ENCODE data around the gene USP30.
"Not testable (repeated sequence)": the region's sequence is repeated elsewhere in the genome, so short reads cannot be mapped to it uniquely, and the experiment has no call there.

The USP30 gene

DNA sequence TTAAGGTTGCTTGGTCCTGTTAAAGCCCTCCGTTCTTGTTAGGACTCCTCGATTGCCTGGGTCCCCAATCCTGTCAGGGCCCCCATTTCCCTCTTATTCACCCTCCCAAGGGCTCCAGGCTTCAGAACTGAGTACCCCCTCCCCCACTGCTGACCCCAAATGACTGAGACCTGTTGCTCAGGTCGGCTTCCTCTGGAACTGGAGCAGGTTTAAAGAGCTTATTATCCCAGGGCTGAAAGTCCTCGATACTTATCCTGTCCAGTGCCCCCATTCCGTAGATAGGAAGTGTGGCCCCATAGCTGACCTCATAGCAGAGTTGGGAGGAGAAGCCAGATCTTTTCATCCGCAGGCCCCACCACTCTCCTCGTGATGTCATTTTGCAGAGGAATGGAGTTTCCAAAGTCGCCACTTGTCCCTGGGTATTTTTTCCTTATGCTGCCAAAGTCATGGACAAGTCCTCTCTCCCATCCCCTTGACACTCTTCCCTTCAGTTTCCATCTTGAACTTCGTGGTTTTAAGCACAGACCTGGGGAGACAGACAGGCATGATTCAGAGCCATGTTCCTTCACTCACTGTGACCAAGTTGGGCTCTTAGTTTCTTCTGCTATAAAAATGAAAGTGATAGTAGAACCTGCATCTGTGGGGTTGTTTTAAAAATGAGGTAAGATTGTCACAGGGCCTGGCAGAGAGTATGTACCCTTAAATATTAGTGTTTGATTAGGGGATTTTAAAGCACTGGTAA is 1.2 kb downstream of the USP30 start:
- DNase-seq: no peak

DNA sequence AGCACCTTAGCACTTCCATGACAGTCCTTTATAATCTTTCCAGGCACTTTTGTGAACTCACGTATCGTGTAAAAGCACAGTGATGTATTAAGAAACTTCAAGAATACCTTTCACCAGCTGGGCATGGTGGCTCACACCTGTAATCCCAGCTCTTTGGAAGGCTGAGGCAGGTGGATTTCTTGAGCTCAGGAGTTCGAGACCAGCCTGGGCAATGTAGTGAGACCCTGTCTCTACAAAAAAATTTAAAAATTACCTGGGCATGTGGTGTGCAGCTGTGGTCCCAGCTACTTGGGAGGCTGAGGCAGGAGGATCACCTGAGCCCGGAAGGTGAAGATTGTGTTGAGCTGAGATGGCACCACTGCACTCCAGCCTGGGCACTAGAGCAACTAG is 1.7 kb downstream of the USP30 start:
- not testable (repeated sequence) for DNase-seq

DNA sequence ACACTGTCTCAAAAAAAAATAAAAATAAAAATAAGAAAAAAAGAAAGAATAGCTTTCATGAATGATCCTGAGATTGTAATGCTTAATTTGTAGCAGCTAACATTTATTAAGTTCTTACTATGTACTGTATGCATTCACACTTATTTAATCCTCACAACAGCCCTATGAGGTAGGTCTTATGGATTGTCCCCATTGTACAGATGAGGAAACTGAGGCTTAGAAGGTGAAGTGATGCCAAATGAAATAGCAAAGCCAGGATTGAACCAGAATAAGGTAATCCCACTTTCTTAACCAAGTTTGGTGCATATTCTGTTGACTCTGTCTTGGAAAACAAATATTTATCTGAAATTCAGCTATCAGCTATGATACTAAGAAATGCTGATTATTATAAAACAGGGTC is 2.1 kb downstream of the USP30 start:
- no peak for DNase-seq

DNA sequence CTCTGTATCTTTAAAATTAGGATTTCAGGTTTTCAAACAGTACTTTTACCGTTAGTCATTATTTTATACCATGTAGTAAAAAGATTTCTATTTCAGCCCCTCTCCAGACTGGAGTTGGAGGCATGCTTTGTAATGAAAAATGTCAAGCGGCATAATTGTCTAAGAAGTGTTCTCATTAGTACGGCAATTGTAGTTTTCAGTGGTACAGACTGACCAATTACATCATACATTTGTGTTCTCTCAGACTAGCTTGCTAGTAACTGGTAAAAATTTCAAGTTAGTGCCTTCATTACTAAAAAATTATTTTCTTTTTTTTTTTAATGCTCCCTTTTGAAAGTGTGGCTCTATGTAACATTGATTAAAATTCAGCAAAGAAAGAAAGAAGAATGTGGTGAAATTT is 4.5 kb downstream of the USP30 start:
- no peak for DNase-seq

DNA sequence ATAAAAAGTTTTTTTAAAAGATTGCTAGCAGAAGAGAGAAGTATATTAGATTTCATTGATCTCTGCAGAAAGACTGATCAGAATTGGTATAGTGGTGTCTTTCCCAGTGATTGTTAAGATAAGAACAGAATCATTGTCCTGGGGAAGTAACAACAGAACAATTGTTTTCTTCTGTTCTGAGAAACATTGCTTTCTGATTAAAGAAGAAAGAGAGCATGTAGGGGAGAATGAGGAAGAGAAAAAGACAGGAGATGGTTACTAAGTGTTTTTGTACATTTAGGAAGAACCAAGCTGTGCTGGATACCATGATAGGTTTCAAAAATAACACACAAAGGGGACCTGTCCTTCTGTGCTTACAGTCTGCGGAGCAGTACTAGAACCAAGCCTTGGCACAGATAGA is 5.0 kb downstream of the USP30 start:
- DNase-seq: no peak

DNA sequence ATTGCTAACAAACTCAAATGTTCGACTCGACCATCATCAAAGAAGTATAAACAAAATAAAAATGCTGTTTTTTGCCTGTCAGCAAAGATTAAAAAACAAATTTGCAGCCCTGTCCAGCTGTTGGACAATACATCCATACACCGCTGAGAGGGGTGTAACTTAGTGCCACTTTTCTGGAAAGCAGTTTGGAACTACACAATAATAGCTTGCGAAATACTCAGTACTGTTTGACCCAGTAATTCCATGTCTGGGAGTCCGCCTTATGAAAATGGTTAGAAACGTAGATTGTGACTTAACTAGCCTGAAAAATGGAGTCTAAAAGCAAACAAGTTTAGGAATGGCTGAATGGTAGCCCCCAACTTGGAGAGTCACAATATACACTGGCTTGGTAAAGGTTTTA is 6.4 kb downstream of the USP30 start:
- no peak for DNase-seq

DNA sequence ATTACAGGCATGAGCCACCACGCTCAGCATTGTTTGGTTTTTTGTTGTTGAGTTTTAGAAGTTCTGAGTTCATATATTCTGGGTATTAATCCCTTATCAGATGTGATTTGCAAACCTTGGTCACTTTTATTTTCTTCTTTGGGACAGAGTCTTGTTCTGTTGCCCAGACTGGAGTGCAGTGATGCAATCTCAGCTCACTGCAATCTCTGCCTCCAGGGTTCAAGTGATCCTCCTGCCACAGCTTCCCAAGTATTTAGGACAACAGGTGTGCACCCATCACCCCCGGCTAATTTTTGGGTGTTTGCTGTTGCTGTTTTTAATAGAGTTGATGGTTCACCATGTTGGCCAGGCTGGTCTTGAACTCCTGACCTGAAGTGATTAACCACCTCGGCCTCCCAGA is 11.8 kb downstream of the USP30 start:
- DNase-seq: no peak

DNA sequence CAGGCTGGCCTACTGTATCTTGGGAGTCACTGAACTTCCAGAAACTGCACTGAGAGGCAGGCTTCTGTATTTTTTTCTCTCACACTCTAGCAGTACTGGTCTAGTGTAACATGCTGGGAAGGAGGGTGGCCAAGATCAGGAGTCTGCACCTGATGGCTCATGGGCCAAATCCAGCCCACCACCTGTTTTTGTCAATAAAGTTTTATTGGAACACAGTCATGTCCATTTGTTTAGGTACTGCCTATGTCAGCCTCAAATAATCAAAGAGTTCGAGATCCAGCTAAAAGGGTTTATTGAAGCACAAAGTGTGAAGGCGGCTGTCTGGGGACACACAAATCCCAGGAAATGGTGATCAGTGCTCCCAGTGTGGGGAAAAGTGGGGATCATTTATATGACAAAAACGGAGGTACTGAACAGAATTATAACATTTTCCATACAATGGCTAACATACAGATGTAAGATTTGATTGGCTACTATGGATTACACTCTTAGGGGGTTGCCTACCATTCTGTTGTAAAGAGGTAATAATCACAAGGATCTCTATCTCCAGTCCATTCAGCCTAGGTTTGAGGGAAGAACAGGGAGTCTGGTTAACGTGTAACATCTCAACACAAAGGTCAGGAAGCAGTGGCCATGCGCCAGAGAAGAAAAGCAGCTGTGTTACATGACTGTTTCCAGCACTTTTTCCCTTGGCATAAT is 12.9 kb downstream of the USP30 start:
- DNase-seq: no peak

DNA sequence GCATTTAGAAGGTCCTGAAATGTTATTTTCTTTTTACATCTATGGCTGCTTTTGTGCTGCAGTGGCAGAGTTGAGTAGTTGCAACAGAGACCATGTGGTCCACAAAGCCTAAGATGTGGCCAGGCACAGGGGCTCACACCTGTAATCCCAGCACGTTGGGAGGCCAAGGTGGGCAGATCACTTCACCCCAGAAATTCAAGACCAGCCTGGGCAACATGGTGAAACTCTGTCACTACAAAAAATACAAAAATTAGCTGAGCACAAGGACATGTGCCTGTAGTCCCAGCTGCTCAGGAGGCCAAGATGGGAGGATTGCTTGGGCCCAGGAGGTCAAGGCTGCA is 13.4 kb downstream of the USP30 start:
- DNase-seq: no peak

DNA sequence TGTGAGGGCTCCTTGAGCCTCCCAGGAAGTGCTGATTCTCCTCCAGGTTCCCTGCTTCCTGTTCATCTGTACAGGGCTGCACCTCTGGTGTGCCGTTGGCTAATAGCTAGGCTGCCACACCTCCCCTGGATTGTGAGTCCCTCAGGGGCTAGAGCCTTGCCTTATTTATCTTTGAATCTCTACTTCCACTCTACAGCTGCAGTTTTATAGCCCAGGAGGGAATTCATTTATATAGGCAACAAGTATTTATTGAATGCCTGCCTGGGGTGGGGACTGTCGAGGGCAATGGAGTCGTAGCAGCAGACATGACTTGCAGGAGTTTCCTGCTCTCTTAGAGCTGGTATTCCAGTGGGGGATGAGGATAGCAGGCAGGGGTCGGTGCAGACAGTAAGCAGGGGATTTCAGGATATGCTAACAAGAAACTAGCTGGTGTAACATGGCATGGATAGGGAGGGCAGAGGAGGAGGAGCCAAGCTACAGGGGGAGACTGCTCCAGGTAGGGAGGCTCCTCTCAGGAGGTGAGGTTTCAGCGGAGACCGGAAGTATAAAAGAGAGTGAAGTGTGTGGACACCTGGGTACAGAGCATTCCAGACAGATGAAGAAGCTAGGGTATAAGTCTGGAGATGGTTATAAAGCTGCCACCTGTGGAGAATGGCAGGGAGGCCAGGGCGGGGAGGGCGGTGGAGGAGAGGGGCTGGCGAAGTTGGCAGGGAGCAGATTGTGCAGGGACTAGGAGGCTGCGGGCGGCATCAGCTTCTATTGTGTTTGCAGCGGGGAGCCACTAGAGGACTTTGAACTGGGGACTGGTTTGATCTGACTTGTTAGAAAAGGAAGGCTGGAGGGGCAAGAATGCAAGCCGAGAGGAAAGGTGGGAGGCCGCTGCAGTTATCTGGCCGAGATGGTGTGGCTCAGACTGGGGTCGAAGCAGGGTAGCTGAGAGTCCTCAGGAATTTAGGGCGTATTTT is 17.2 kb downstream of the USP30 start:
- DNase-seq: no peak

DNA sequence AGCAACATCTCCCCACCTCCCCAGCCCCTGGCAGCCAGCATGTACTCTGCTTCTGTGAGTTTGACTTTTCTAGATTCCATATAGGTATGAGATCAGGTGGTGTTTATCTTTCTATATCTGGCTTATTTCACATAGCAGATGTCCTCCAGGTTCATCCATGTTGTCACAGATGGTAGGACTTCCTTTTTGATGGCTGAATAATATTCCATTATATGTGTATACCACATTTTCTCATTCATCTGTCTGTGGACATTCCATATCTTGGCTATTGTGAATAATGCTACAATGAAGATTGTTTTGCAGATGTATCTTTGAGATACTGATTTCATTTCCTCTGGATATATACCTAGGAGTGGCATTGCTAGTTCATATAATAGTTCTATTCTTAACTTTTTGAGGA is 22.5 kb downstream of the USP30 start:
- no peak for DNase-seq

DNA sequence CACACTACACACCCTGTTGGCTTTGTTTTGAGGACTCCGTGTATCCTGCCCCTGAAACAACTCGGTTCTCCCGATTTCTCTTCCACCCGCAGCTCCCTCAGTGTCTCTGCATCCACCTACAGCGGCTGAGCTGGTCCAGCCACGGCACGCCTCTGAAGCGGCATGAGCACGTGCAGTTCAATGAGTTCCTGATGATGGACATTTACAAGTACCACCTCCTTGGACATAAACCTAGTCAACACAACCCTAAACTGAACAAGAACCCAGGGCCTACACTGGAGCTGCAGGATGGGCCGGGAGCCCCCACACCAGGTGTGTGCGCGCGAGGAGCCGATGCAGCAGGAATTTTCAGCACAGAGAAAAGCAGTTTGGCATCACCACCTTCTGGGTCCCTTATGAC is 30.4 kb downstream of the USP30 start:
- DNase-seq: no peak

DNA sequence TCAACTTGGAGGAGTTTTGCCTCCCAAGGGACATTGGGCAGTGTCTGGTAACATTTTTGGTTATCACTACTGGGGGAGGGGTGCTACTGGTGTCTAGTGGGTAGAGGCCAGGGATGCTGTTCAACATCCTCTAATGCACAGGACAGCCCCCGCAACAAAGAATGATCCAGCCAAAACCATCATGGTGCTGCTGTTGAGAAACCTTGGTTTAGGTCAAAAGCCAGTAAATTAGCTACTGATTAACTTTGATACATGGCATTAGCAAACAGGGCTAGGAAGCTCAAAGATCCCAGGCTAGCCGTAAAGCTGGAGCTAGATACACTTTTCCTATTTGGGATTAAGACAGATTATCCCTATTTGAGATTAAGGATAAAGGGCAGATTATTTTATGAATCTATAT is 32.0 kb downstream of the USP30 start:
- DNase-seq: no peak

DNA sequence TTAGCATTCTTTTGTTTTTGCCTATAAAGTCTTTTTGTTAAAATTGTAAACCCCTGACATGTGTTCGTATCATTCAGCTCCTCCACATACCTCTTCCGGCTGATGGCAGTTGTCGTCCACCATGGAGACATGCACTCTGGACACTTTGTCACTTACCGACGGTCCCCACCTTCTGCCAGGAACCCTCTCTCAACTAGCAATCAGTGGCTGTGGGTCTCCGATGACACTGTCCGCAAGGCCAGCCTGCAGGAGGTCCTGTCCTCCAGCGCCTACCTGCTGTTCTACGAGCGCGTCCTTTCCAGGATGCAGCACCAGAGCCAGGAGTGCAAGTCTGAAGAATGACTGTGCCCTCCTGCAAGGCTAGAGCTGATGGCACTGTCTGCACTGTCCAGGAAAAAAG is 33.2 kb downstream of the USP30 start:
- no peak for DNase-seq

DNA sequence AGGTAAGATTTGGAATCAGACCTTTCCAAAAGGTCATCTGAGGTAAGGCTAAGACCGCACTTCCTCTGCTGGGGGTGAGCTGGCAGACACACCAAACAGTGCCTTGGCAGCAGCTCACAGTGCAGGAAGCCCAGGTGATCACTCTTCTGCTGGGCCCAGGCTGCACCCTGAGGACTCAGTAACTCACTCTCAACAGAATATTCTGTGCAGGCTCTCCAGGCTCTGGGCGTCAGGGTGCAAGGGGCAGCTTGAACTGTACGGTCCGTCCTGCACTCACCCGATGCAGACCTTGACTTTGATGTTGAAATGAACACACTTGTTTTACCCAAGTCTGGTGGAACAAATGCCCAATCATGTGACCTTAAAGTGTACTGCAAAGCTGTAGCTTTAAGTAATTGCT is 34.9 kb downstream of the USP30 start:
- no peak for DNase-seq

DNA sequence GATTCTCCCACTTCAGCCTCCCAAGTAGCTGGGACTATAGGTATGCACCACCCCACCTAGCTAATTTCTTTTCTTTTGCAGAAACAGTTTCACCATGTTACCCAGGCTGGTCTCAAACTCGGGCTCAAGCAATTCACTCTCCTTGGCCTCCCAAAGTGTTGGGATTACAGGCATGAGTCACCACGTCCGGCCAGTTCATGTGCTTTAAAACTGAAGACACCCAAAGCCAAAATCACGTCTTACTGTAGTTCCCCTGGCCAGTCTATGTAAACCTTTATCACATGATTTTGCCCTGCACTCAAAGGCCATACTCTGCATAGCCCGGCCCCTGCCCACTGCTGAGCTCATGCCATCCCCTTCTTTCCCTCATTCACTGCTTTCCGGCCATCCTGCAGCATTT is 36.4 kb downstream of the USP30 start:
- no peak for DNase-seq

DNA sequence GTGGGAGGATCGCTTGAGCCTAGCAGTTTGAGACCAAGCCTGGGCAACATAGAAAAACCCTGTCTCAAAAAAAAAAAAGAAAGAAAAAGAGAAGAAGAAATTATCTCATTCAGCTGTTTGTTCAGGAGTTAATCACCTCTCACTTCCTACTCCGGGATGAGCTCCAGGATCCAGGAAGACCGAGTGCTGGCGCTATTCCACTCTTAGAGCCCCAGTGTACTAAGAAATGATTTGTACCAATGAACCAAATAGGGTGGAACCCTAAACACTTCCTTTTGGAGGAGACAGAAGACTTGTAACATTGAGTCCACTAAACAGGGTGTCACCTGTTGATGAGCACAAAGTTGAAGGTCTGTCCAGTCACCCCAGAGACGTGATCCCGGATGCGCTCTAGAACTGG is 37.3 kb downstream of the USP30 start:
- no peak for DNase-seq

DNA sequence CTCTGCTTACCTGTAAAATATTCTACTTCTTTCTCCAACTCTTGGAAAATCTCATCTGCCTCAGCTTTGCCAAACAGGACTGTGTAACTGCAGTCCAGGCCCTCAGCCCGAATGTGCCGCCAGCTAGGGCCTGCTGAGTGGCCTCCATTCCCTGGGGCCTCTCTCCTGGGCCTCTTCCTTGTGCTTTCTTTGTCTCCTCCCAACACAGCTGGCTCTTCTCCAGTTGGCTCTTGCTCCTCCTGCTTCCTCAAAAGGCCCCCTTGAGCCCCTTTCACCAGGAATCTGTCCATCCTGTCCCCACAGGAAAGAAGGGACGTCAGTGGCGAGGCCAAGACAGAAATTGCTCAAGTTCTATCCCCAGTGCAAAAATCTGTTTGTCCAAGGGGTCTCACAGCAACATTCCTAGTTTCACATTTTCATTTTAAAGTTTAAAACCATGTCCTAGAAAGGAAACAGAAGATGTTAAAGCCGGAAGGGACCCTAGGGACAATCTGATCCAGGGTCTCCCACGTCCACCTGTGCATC is 40.2 kb downstream of the USP30 start:
- no peak for DNase-seq

DNA sequence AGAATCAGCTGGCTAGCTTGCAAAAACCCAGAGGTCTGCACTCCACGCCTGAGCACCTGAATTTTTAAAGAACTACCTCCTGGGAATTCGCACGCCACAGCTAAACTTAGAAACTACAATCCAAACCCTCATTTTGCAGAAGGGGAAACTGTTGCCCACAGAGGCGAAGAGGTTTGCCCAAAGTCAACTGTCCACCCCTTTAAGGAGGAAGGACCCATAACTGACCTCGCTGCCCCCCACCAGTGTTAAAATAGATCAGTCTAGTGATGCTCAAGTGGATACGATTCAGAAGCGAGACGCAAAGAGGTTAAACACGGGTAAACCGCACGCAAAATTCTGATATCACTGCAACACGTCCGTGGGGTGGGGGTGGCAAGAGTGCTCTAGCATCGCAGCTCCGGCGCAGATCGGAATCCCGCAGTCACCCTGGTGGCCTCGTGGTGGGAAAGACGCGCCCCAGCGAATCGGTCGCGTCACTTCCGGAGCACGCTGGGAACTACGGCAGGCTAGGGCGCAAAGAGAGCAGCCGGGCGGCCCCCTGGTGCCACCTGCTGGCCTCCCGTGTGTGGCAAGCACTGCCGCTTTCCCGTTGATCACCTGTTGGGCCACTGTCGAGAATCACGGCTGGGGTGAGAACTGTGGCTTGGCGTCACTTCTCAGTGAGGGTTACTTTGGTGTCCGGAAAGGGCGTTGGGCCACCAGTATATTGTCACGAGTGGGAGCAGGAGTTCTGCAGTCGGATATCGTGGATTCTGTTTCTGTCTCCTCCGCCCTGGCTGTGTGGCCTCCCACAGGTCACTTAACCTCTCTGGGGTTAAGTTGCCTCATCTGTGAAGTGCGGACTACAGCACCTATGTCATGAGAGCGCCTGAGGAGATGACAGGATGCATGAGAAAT is 40.9 kb downstream of the USP30 start, which contains the start of gene ALKBH2:
Gene ALKBH2, minus strand, starts transcription at position 451 of the 897 bp plus-strand sequence. CDS start 686 bp downstream, outside the sequence.
- peak; percentile 89 for DNase-seq

DNA sequence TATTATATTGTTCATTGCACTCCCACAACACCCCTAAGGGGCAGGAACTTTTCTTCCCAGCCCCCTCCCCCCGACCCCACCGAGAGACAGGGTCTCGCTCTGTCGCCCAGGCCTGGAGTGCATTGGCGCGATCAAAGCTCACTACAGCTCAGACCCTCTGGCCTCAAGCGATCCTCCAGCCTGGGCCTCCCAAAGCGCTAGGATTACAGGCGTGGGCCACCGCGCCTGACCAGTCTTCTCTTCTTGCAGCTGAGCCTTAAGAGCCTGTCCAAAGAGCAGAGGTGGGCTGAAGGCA is 44.7 kb downstream of the USP30 start:
- DNase-seq: no peak

DNA sequence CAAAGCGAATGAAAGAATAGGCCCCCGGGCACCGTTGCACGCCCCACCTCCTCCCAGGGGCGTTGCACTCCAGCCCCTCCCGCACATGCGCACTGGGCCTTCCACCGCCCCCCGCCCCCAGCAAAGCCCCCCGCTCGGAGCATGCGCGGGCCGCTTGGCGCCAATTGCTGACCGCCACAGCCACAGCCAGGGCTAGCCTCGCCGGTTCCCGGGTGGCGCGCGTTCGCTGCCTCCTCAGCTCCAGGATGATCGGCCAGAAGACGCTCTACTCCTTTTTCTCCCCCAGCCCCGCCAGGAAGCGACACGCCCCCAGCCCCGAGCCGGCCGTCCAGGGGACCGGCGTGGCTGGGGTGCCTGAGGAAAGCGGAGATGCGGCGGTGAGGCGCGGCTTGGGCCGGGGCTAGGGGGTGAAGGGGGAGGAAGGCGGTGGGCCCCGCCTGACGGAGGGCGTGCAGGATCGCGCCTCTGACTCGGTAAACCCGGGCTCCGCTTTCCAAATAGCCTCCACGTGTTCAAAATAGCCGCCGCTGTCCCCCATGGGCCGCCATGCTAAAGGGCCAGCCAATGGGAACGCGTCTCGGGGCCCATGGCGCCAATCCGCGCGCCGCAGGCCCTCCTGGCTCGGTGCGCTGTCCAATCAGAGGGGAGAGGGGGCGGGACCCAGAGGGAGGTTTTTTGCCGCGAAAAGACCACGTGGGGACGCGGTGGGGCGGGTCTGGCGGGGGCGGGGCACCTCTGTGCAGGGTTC is 45.2 kb downstream of the USP30 start, which contains the start of gene UNG:
Gene UNG, plus strand, starts transcription at position 163 of the 748 bp plus-strand sequence. Its CDS starts 83 bp downstream, at position 246.
- DNase-seq: peak; percentile 96

DNA sequence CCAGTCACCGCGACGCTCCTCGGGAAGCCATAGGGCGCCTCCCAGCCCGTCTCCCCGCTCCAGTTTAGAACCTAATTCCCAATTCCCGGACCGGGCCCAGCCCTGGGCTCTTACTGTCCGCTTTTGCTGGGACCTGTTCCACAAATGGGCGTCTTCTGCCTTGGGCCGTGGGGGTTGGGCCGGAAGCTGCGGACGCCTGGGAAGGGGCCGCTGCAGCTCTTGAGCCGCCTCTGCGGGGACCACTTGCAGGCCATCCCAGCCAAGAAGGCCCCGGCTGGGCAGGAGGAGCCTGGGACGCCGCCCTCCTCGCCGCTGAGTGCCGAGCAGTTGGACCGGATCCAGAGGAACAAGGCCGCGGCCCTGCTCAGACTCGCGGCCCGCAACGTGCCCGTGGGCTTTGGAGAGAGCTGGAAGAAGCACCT is 45.8 kb downstream of the USP30 start:
- no peak for DNase-seq

Measured in activated effector memory CD4-positive, alpha-beta T cell treated with Interleukin-2 at 50 U/mL for 16 hours (primary cell).